Transverse colon (tissue), 3 donors: ENCODE measurements around the gene LPAR1.

Experiments
- POLR2A ChIP-seq: fragments of 450-650 bp; IDR thresholded peaks from one replicate; pipeline ENCODE4 v1.6.1; 2016; ENCODE audit warnings: antibody characterized with exemption, mild to moderate bottlenecking, moderate library complexity
- TF ChIP-seq, protein P1 (sequence below), 5 experiments: fragments of 200-600 bp in 3 of 5; fragments of 450-650 bp in 2 of 5; sonication (generic) in 3 of 5; IDR thresholded peaks; 1 replicate in 2 of 5; 2 replicates in 3 of 5; pipeline ENCODE4 v1.5.1; 2016 to 2017; ENCODE audit warnings: antibody characterized with exemption in 5 of 5, inconsistent platforms in 3 of 5, mild to moderate bottlenecking in 2 of 5, moderate library complexity in 1 of 5

DNA sequence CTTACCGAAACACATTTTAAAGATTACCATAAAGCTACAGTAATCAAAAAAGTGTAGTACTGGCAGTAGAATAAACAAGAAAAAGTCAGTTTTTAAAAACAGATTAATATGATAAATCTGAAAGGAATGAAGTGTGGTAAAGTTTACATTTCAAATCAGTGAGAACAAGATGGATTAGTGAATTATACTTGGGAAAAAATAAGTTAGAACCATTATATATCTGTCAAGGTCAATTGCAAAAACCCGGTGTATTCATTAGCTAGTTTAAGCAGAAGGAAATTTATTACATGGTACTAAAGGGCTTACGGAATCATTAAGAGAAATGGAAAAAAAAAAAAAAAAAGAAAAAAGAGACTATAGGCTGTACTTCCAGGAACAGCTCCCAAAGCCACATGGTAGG lies 205.3 kb downstream of the LPAR1 start:
- TF ChIP-seq, protein P1, sequence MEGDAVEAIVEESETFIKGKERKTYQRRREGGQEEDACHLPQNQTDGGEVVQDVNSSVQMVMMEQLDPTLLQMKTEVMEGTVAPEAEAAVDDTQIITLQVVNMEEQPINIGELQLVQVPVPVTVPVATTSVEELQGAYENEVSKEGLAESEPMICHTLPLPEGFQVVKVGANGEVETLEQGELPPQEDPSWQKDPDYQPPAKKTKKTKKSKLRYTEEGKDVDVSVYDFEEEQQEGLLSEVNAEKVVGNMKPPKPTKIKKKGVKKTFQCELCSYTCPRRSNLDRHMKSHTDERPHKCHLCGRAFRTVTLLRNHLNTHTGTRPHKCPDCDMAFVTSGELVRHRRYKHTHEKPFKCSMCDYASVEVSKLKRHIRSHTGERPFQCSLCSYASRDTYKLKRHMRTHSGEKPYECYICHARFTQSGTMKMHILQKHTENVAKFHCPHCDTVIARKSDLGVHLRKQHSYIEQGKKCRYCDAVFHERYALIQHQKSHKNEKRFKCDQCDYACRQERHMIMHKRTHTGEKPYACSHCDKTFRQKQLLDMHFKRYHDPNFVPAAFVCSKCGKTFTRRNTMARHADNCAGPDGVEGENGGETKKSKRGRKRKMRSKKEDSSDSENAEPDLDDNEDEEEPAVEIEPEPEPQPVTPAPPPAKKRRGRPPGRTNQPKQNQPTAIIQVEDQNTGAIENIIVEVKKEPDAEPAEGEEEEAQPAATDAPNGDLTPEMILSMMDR (IDR thresholded peaks at IDR 0.05) = no peak
- no peak for TF ChIP-seq POLR2A
